ENCODE data around the gene KIR2DL1. TPM values are rescaled to one million over a fixed set of nuclear protein-coding genes. Genes with fewer than 3 reads are reported as not detected.

Gene KIR2DL1
- total and polyA plus RNA-seq, 10 of the 15 experiments (the other 5 are each of a cell fraction or from before 2014, with no cell fraction given), result 0.35 TPM; not detected in 9

GRCh38 chr19:54727562-54727961 lies 42.0 kb upstream of the KIR2DL1 start:
- 24% methylated on average over 10 of the region's 10 CpGs for WGBS (ENCODE audit: insufficient coverage, insufficient replicate concordance, low lambda C conversion rate, missing lambda C conversion rate)
- H3K36me3 ChIP-seq (ENCODE audit: control insufficient read depth in 2 of 2, insufficient read depth in 2 of 2, low read length in 1 of 2), result no peaks in the 10 kb centered on the region
- no peak for DNase-seq (ENCODE audit: low read depth, low spot score)
- H3K27ac ChIP-seq (ENCODE audit: control insufficient read depth, insufficient read depth), result no peak overlapping the region
- SMC1A ChIA-PET (ENCODE audit: uncharacterized antibody, unreplicated experiment), result no interaction called here
- in situ Hi-C loops (cut with MboI) (no loop called here), intact Hi-C loops (cut with micrococcal nuclease; ENCODE audit: unreplicated experiment) (no loop called here)
- no peaks in the 10 kb centered on the region; a peak in 1 of 4 replicates for H3K27me3 ChIP-seq (replicated peaks in 1 of 2; ENCODE audit: control insufficient read depth in 2 of 2, insufficient read depth in 2 of 2, low read length in 1 of 2)
- H3K9me3 ChIP-seq (replicated peaks; ENCODE audit: control insufficient read depth, insufficient read depth, low read length), result no peaks in the 10 kb centered on the region
- H3K4me3 ChIP-seq, result no peak overlapping the region
- ATAC-seq, result no peak
- CTCF ChIA-PET, result no interaction called here
- POLR2A ChIA-PET, result no interaction called here
- RAD21 ChIA-PET (ENCODE audit: unreplicated experiment), result no interaction called here
- no peak for FAIRE-seq
- no peaks in the 10 kb centered on the region for H3K79me2 ChIP-seq (ENCODE audit: control insufficient read depth, insufficient read depth, low read length)
- TF ChIP-seq ATF2 (IDR thresholded peaks at IDR 0.05; ENCODE audit: low read length) (no peak), E4F1 (IDR thresholded peaks at IDR 0.05; ENCODE audit: borderline replicate concordance, partially characterized antibody) (no peak), RCOR1 (conservative IDR thresholded peaks at IDR 0.05; ENCODE audit: low read depth, low read length) (no peak), EGR1 (IDR thresholded peaks at IDR 0.05; ENCODE audit: borderline replicate concordance in 1 of 2, low read depth in 2 of 2, low read length in 2 of 2) (no peak), NR2C2 (IDR thresholded peaks at IDR 0.05; ENCODE audit: borderline replicate concordance, control insufficient read depth, insufficient read length, low read depth) (no peak), CHD4 (IDR thresholded peaks at IDR 0.05) (no peak), E2F4 (IDR thresholded peaks at IDR 0.05; ENCODE audit: low read depth, low read length) (no peak), GABPA (IDR thresholded peaks at IDR 0.05; ENCODE audit: low read depth) (no peak), EP300 (IDR thresholded peaks at IDR 0.05; ENCODE audit: borderline replicate concordance in 1 of 2, control insufficient read depth in 1 of 2, low read depth in 2 of 2, low read length in 2 of 2) (no peak), TCF7 (IDR thresholded peaks at IDR 0.05; ENCODE audit: borderline replicate concordance) (no peak), PAX8 (IDR thresholded peaks at IDR 0.05) (no peak), USF1 (IDR thresholded peaks at IDR 0.05; ENCODE audit: borderline replicate concordance, extremely low read length, insufficient read depth, low read depth, low read length) (no peak), NFYB (IDR thresholded peaks at IDR 0.05; ENCODE audit: insufficient read depth, low read depth, low read length) (no peak), ZNF622 (IDR thresholded peaks at IDR 0.05) (no peak), GATAD2B (conservative IDR thresholded peaks at IDR 0.05; ENCODE audit: low read depth) (no peak), ELK1 (IDR thresholded peaks at IDR 0.05; ENCODE audit: low read depth, low read length) (no peak), ATF3 (IDR thresholded peaks at IDR 0.05; ENCODE audit: borderline replicate concordance, extremely low read depth, low read depth, low read length) (no peak)
- H2AFZ ChIP-seq (ENCODE audit: control insufficient read depth, low read depth, low read length), result no peak overlapping the region
- no peak overlapping the region for H3K9ac ChIP-seq (ENCODE audit: control insufficient read depth, insufficient read depth, low read length)
- no peaks in the 10 kb centered on the region for H3K4me1 ChIP-seq (ENCODE audit: control insufficient read depth, insufficient read depth, low read length)
- no TSS peak for BruUV-seq (replicated peaks)
- H4K20me1 ChIP-seq (ENCODE audit: control insufficient read depth, insufficient read depth), result no peaks in the 10 kb centered on the region
- H3K4me2 ChIP-seq (ENCODE audit: control insufficient read depth, insufficient read depth), result no peak overlapping the region
